Measurements from ENCODE around the gene FCN1. TPM values are rescaled to one million over a fixed set of nuclear protein-coding genes. Genes with fewer than 3 reads are reported as not detected.
"Not testable (repeated sequence)": the region's sequence is repeated elsewhere in the genome, so short reads cannot be mapped to it uniquely, and the experiment has no call there.

The FCN1 gene
- total and polyA plus RNA-seq, 2 donors (not counting 1 experiment from before 2014, with no cell fraction given), result not detected

- Histone ChIP-seq H3K9me3 (ENCODE audit: control insufficient read depth, insufficient read depth, low read depth, low read length) (no peaks in the 10 kb centered on the region), H3K4me2 (ENCODE audit: extremely low read depth, insufficient read depth, low read length) (no peak overlapping the region), H3K4me3 (replicated peaks in 1 of 4; ENCODE audit: control extremely low read depth in 1 of 4, insufficient read depth in 1 of 4, low read depth in 3 of 4, low read length in 4 of 4) (no peak overlapping the region), H3K27me3 (ENCODE audit: control insufficient read depth, insufficient read depth, low read length) (peaks cover 2% of the 10 kb centered on the region), H3K79me2 (ENCODE audit: control insufficient read depth, insufficient read depth, low read length) (no peaks in the 10 kb centered on the region), H2AFZ (ENCODE audit: low read length) (no peak overlapping the region), H3K9ac (ENCODE audit: insufficient read depth, low read length) (no peak overlapping the region), H3K36me3 (ENCODE audit: control insufficient read depth, insufficient read depth, low read length) (no peaks in the 10 kb centered on the region), H3K27ac (ENCODE audit: insufficient read depth, low read length) (no peak overlapping the region), H3K4me1 (ENCODE audit: control insufficient read depth, extremely low read depth, insufficient read depth, low read length) (no peaks in the 10 kb centered on the region), H4K20me1 (ENCODE audit: control insufficient read depth, extremely low read depth, insufficient read depth, low read length) (no peaks in the 10 kb centered on the region)
- TF ChIP-seq EZH2 (IDR thresholded peaks at IDR 0.05; ENCODE audit: low read length, missing control alignments), result no peak
- TF ChIP-seq CTCF (conservative IDR thresholded peaks at IDR 0.05 in 1 of 2, IDR thresholded peaks at IDR 0.05 in 1 of 2; ENCODE audit: low read depth in 1 of 2, low read length in 2 of 2), result no peak
- peak in 1 of 2 donors; percentile 15 for DNase-seq (ENCODE audit: low read depth in 2 of 2)
Measured at GRCh38 chr9:134860510-134860909, 57.2 kb downstream of the FCN1 start.

- Histone ChIP-seq H3K9me3 (ENCODE audit: control insufficient read depth, insufficient read depth, low read depth, low read length) (no peaks in the 10 kb centered on the region), H3K4me1 (ENCODE audit: control insufficient read depth, extremely low read depth, insufficient read depth, low read length) (no peaks in the 10 kb centered on the region), H3K27me3 (ENCODE audit: control insufficient read depth, insufficient read depth, low read length) (peaks cover 2% of the 10 kb centered on the region), H3K27ac (ENCODE audit: insufficient read depth, low read length) (no peak overlapping the region), H3K36me3 (ENCODE audit: control insufficient read depth, insufficient read depth, low read length) (no peaks in the 10 kb centered on the region), H3K79me2 (ENCODE audit: control insufficient read depth, insufficient read depth, low read length) (no peaks in the 10 kb centered on the region), H3K9ac (ENCODE audit: insufficient read depth, low read length) (no peak overlapping the region), H3K4me2 (ENCODE audit: extremely low read depth, insufficient read depth, low read length) (no peak overlapping the region), H2AFZ (ENCODE audit: low read length) (no peak overlapping the region), H3K4me3 (replicated peaks in 1 of 4; ENCODE audit: control extremely low read depth in 1 of 4, insufficient read depth in 1 of 4, low read depth in 3 of 4, low read length in 4 of 4) (no peak overlapping the region), H4K20me1 (ENCODE audit: control insufficient read depth, extremely low read depth, insufficient read depth, low read length) (no peaks in the 10 kb centered on the region)
- TF ChIP-seq EZH2 (IDR thresholded peaks at IDR 0.05; ENCODE audit: low read length, missing control alignments), result no peak
- TF ChIP-seq CTCF (conservative IDR thresholded peaks at IDR 0.05 in 1 of 2, IDR thresholded peaks at IDR 0.05 in 1 of 2; ENCODE audit: low read depth in 1 of 2, low read length in 2 of 2), result no peak
- DNase-seq (ENCODE audit: low read depth in 2 of 2), result peak; percentile 18 to 68
Measured at GRCh38 chr9:134858051-134858841, 59.5 kb downstream of the FCN1 start.

GRCh38 chr9:134857451-134857850 lies 60.3 kb downstream of the FCN1 start:
- H3K9me3 ChIP-seq (ENCODE audit: control insufficient read depth, insufficient read depth, low read depth, low read length); H3K4me3 ChIP-seq (replicated peaks in 1 of 4; ENCODE audit: control extremely low read depth in 1 of 4, insufficient read depth in 1 of 4, low read depth in 3 of 4, low read length in 4 of 4); DNase-seq (ENCODE audit: low read depth in 2 of 2); H4K20me1 ChIP-seq (ENCODE audit: control insufficient read depth, extremely low read depth, insufficient read depth, low read length); H3K4me2 ChIP-seq (ENCODE audit: extremely low read depth, insufficient read depth, low read length); H3K36me3 ChIP-seq (ENCODE audit: control insufficient read depth, insufficient read depth, low read length); H2AFZ ChIP-seq (ENCODE audit: low read length); H3K4me1 ChIP-seq (ENCODE audit: control insufficient read depth, extremely low read depth, insufficient read depth, low read length); H3K9ac ChIP-seq (ENCODE audit: insufficient read depth, low read length); H3K27ac ChIP-seq (ENCODE audit: insufficient read depth, low read length); H3K79me2 ChIP-seq (ENCODE audit: control insufficient read depth, insufficient read depth, low read length); H3K27me3 ChIP-seq (ENCODE audit: control insufficient read depth, insufficient read depth, low read length): not testable (repeated sequence)

All from fibroblast of lung (primary cell).